ENCODE measurements around the gene CCDC33. TPM values are rescaled to one million over a fixed set of nuclear protein-coding genes. Genes with fewer than 3 reads are reported as not detected.

Gene CCDC33
- total and polyA plus RNA-seq, 10 of the 15 experiments (the other 5 are each of a cell fraction or from before 2014, with no cell fraction given) = 0.57 to 5.8 (median 4.3) TPM

DNA sequence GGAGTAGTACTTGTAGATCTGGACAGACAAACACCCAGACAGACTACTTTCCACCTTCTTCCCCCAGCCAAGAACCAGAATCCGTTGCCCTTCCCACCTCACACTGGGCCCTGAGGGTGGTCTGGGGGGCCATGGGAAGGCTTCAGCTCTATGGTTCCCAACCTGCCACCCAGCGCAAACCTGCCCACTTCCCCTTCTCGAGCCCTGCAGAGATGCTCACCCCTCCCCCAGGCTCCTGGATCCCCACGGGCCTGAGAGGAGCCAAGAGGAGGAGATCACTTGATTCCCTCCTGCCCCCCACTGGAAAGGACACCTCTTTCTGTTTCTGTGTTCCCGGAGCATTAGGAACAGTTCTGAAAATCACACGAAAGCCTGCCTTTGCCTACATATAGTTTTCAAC lies 42.2 kb upstream of the CCDC33 start:
- Histone ChIP-seq H3K9me3 (replicated peaks; ENCODE audit: control insufficient read depth, insufficient read depth, low read length) (no peaks in the 10 kb centered on the region), H3K4me3 (no peak overlapping the region), H2AFZ (ENCODE audit: control insufficient read depth, low read depth, low read length) (no peak overlapping the region), H3K4me2 (ENCODE audit: control insufficient read depth, insufficient read depth) (no peak overlapping the region; the same call in 1 of the 2 replicates), H3K9ac (ENCODE audit: control insufficient read depth, insufficient read depth, low read length) (no peak overlapping the region), H4K20me1 (ENCODE audit: control insufficient read depth, insufficient read depth) (no peaks in the 10 kb centered on the region), H3K36me3 (ENCODE audit: control insufficient read depth in 2 of 2, insufficient read depth in 2 of 2, low read length in 1 of 2) (no peaks in the 10 kb centered on the region), H3K4me1 (ENCODE audit: control insufficient read depth, insufficient read depth, low read length) (peaks cover 20% of the 10 kb centered on the region), H3K27me3 (replicated peaks in 1 of 2; ENCODE audit: control insufficient read depth in 2 of 2, insufficient read depth in 2 of 2, low read length in 1 of 2) (no peaks in the 10 kb centered on the region), H3K79me2 (ENCODE audit: control insufficient read depth, insufficient read depth, low read length) (no peaks in the 10 kb centered on the region), H3K27ac (ENCODE audit: control insufficient read depth, insufficient read depth) (peak overlapping the region; percentile 28; the same call in 1 of the 2 replicates)
- no peak for TF ChIP-seq TCF3 (IDR thresholded peaks at IDR 0.05; ENCODE audit: borderline replicate concordance, insufficient read depth, low read depth, low read length)
- TF ChIP-seq SPI1 (IDR thresholded peaks at IDR 0.05; ENCODE audit: borderline replicate concordance, insufficient read depth, low read depth, low read length) = peak; percentile 58; the same call in 1 of the 2 replicates
- BruUV-seq (replicated peaks) = no TSS peak
- SMC1A ChIA-PET (ENCODE audit: uncharacterized antibody, unreplicated experiment) = interaction anchor here (1.4 kb wide), 1 partner anchor 121 kb away, joined by 3 read pairs; no protein-coding TSS in a partner anchor
- POLR2A ChIA-PET = no interaction called here
- ATAC-seq = no peak; the same call in 2 of the 3 replicates
- no peak for FAIRE-seq
- WGBS (ENCODE audit: insufficient coverage, insufficient replicate concordance, low lambda C conversion rate, missing lambda C conversion rate) = 58% methylated on average over 6 of the region's 6 CpGs
- intact Hi-C loops (cut with micrococcal nuclease; ENCODE audit: unreplicated experiment) = no loop called here
- in situ Hi-C loops (cut with MboI) = no loop called here
- CTCF ChIA-PET = interaction anchor here (0.9 kb wide), 1 partner anchor 32 kb away, joined by 4 read pairs; no protein-coding TSS in a partner anchor
- RAD21 ChIA-PET (ENCODE audit: unreplicated experiment) = no interaction called here
- DNase-seq (ENCODE audit: low read depth, low spot score) = no peak

DNA sequence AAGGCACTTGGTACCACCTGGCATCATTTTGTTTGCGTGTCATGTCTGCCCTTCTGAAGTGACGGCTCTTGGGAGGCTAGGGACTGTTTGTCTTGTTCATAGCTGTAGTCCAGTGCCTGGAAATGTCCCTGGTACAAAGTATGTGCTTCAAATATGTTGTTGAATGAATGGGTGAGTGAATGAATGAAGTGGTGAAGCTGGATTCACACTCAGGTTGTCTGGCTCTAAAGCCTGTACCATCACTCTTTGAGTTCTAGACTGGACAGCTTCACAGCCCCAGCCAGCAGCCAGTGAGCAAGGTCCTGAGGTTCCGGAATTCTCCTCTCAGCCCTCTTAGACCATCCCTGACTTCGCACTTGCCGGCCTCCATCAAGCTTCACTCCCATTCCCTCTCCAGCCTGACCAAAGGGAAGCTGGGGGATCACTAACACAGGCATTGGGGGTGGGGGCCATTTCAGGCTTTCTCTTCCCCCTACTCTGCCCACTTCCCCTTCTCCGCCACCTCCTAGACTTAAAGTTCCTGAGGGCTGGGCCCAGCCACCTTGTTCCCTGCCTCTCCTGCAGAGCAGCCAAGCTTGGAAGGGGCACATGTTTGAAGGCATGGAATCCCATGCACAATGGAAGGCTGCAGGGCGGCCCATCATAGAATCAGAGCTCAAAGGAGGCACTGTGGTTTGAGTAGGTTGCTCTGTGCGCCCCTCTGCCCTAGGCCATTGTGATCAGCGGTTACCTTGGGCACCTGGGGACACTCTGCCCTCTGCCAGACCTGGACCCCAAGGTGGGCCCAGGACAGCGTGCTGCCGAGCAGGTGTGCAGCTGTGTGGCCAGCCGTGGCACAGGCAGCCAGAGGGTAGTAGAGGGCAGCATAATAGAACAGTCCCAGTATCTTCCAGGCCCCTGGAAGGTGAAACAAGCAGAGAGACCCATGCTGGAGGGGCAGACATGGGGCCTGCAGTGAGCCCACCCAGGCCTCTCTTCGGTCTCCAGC lies 41.3 kb upstream of the CCDC33 start:
- in situ Hi-C loops (cut with MboI) = no loop called here
- ChIA-PET CTCF (interaction anchor here (0.9 kb wide), 1 partner anchor 33 kb away, joined by 4 read pairs; no protein-coding TSS in a partner anchor), SMC1A (ENCODE audit: uncharacterized antibody, unreplicated experiment) (interaction anchor here (1.4 kb wide), 1 partner anchor 120 kb away, joined by 3 read pairs; no protein-coding TSS in a partner anchor), POLR2A (no interaction called here), RAD21 (ENCODE audit: unreplicated experiment) (no interaction called here)
- ATAC-seq (peak; percentile 24; the same call in 2 of the 3 replicates), DNase-seq (ENCODE audit: low read depth, low spot score) (no peak), FAIRE-seq (no peak)
- BruUV-seq (replicated peaks) = no TSS peak
- Histone ChIP-seq H3K9me3 (replicated peaks; ENCODE audit: control insufficient read depth, insufficient read depth, low read length) (no peaks in the 10 kb centered on the region), H3K36me3 (ENCODE audit: control insufficient read depth in 2 of 2, insufficient read depth in 2 of 2, low read length in 1 of 2) (no peaks in the 10 kb centered on the region), H3K79me2 (ENCODE audit: control insufficient read depth, insufficient read depth, low read length) (no peaks in the 10 kb centered on the region), H3K4me1 (ENCODE audit: control insufficient read depth, insufficient read depth, low read length) (peaks cover 20% of the 10 kb centered on the region), H3K27me3 (replicated peaks in 1 of 2; ENCODE audit: control insufficient read depth in 2 of 2, insufficient read depth in 2 of 2, low read length in 1 of 2) (no peaks in the 10 kb centered on the region), H3K27ac (ENCODE audit: control insufficient read depth, insufficient read depth) (no peak overlapping the region), H3K9ac (ENCODE audit: control insufficient read depth, insufficient read depth, low read length) (no peak overlapping the region), H3K4me2 (ENCODE audit: control insufficient read depth, insufficient read depth) (no peak overlapping the region), H3K4me3 (no peak overlapping the region), H2AFZ (ENCODE audit: control insufficient read depth, low read depth, low read length) (no peak overlapping the region), H4K20me1 (ENCODE audit: control insufficient read depth, insufficient read depth) (no peaks in the 10 kb centered on the region)
- WGBS (ENCODE audit: insufficient coverage, insufficient replicate concordance, low lambda C conversion rate, missing lambda C conversion rate) = 54% methylated on average over 13 of the region's 13 CpGs
- TF ChIP-seq ZNF24 (IDR thresholded peaks at IDR 0.05) (peak; percentile 91), SPI1 (IDR thresholded peaks at IDR 0.05; ENCODE audit: borderline replicate concordance, insufficient read depth, low read depth, low read length) (peak; percentile 64; the same call in 1 of the 2 replicates), EED (IDR thresholded peaks at IDR 0.05; ENCODE audit: low read depth) (0 out of 2 replicates have a peak, but pooled peaks have one; percentile 24), ZBED1 (IDR thresholded peaks at IDR 0.05; ENCODE audit: borderline replicate concordance) (no peak)
- TF ChIP-seq, protein P1, sequence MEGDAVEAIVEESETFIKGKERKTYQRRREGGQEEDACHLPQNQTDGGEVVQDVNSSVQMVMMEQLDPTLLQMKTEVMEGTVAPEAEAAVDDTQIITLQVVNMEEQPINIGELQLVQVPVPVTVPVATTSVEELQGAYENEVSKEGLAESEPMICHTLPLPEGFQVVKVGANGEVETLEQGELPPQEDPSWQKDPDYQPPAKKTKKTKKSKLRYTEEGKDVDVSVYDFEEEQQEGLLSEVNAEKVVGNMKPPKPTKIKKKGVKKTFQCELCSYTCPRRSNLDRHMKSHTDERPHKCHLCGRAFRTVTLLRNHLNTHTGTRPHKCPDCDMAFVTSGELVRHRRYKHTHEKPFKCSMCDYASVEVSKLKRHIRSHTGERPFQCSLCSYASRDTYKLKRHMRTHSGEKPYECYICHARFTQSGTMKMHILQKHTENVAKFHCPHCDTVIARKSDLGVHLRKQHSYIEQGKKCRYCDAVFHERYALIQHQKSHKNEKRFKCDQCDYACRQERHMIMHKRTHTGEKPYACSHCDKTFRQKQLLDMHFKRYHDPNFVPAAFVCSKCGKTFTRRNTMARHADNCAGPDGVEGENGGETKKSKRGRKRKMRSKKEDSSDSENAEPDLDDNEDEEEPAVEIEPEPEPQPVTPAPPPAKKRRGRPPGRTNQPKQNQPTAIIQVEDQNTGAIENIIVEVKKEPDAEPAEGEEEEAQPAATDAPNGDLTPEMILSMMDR (IDR thresholded peaks at IDR 0.05 in 2 of 3, conservative IDR thresholded peaks at IDR 0.05 in 1 of 3; ENCODE audit: control insufficient read depth in 2 of 3, extremely low read depth in 1 of 3, insufficient read depth in 1 of 3, low read depth in 3 of 3, low read length in 3 of 3) = 0 out of 6 replicates have a peak, but pooled peaks of 1 of the 3 experiments have one; percentile 6
- intact Hi-C loops (cut with micrococcal nuclease; ENCODE audit: unreplicated experiment) = no loop called here

Data from GM12878 (cell line).